ENCODE results near the gene CLECL1.
A peak's percentile ranks its signal among the peaks of the same experiment; 100 is the strongest.
"Not testable (repeated sequence)": the region's sequence is repeated elsewhere in the genome, so short reads cannot be mapped to it uniquely, and the experiment has no call there.

CLECL1 gene

GRCh38 chr12:9740106-9740750 lies 7.3 kb upstream of the CLECL1 start:
- TF ChIP-seq CTCF (conservative IDR thresholded peaks at IDR 0.05) = no peak
- TF ChIP-seq ZFX (IDR thresholded peaks at IDR 0.05) = no peak
- peak overlapping the region; percentile 34; the same call in 1 of the 2 replicates for H3K27ac ChIP-seq

DNA sequence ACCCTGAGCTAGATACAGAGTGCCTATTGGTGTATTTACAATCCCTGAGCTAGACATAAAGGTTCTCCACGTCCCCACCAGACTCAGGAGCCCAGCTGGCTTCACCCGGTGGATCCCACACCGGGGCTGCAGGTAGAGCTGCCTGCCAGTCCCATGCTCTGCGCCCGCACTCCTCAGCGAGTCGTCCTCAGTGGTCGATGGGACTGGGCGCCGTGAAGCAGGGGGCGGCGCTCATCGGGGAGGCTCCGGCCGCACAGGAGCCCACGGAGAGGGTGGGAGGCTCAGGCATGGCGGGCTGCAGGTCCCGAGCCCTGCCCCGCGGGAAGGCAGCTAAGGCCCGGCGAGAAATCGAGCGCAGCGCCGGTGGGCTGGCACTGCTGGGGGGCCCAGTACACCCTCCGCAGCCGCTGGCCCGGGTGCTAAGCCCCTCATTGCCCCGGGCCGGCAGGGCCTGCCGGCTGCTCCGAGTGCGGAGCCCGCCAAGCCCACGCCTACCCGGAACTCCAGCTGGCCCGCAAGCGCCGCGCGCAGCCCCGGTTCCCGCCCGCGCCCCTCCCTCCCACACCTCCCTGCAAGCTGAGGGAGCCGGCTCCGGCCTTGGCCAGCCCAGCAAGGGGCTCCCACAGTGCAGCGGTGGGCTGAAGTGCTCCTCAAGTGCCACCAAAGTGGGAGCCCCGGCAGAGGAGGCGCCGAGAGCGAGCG lies 6.7 kb upstream of the CLECL1 start:
- H3K27ac ChIP-seq = peak overlapping the region; percentile 34; the same call in 1 of the 2 replicates

DNA sequence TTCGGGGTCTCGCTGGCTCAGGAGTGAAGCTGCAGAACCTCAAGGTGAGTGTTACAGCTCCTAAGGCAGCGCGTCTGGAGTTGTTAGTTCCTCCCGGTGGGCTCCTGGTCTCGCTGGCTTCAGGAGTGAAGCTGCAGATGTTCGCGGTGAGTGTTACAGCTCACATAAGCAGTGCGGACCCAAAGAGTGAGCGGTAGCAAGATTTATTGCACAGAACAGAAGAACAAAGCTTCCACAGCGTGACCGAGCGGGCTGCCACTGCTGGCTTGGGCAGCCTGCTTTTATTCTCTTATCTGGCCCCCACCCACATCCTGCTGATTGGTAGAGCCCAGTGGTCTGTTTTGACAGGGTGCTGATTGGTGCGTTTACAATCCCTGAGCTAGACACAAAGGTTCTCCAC lies 6.0 kb upstream of the CLECL1 start:
- not testable (repeated sequence) for H3K27ac ChIP-seq

GRCh38 chr12:9736936-9737705 lies 4.2 kb upstream of the CLECL1 start:
- TF ChIP-seq ZFX (IDR thresholded peaks at IDR 0.05) (no peak), CTCF (conservative IDR thresholded peaks at IDR 0.05) (no peak)
- H3K27ac ChIP-seq = no peak overlapping the region

- no peak for TF ChIP-seq CTCF (conservative IDR thresholded peaks at IDR 0.05)
- no peak overlapping the region for H3K27ac ChIP-seq
These were observed 2.7 kb upstream of the CLECL1 start for GRCh38 chr12:9735601-9736000.

GRCh38 chr12:9731797-9732196 lies 1.1 kb downstream of the CLECL1 start:
- no peak overlapping the region for H3K27ac ChIP-seq

DNA sequence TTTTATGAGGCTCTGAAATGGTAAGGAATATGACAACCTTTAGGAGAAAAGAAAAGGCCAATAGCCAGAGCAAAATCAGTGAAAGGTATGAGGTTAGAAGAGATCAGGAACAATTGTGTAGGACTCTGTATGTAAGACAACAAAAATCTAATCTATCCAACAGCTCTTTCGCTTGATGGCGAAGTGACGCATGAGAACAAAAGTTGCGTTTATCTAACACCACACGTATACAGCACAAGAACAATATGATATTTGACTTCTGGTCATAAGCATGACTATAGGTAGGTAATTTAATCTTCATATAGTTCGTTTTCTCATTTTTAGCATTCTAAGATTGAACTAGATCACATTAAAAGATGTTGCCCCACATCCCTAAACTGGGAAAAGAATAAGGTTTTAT lies 1.5 kb downstream of the CLECL1 start:
- H3K27ac ChIP-seq = no peak overlapping the region
- TF ChIP-seq CTCF (conservative IDR thresholded peaks at IDR 0.05) = no peak
- TF ChIP-seq ZFX (IDR thresholded peaks at IDR 0.05) = no peak

More at GRCh38 chr12:9731797-9732196, 1.1 kb downstream of the CLECL1 start:
- TF ChIP-seq ZFX (IDR thresholded peaks at IDR 0.05) = no peak
- no peak for TF ChIP-seq CTCF (conservative IDR thresholded peaks at IDR 0.05)

GRCh38 chr12:9730591-9730990 lies 2.3 kb downstream of the CLECL1 start:
- no peak overlapping the region for H3K27ac ChIP-seq

More at GRCh38 chr12:9730591-9730990, 2.3 kb downstream of the CLECL1 start:
- TF ChIP-seq CTCF (conservative IDR thresholded peaks at IDR 0.05) (no peak), ZFX (IDR thresholded peaks at IDR 0.05) (no peak)

Data from C4-2B (cell line).